ENCODE measurements around the gene SNAP47. TPM values are rescaled to one million over a fixed set of nuclear protein-coding genes. Genes with fewer than 3 reads are reported as not detected.
"Not testable (repeated sequence)": the region's sequence is repeated elsewhere in the genome, so short reads cannot be mapped to it uniquely, and the experiment has no call there.

Gene SNAP47, protein sequence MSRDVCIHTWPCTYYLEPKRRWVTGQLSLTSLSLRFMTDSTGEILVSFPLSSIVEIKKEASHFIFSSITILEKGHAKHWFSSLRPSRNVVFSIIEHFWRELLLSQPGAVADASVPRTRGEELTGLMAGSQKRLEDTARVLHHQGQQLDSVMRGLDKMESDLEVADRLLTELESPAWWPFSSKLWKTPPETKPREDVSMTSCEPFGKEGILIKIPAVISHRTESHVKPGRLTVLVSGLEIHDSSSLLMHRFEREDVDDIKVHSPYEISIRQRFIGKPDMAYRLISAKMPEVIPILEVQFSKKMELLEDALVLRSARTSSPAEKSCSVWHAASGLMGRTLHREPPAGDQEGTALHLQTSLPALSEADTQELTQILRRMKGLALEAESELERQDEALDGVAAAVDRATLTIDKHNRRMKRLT
- total RNA-seq = 10 to 100 TPM; 24.1 to 49.0 (median 38.4) TPM

DNA sequence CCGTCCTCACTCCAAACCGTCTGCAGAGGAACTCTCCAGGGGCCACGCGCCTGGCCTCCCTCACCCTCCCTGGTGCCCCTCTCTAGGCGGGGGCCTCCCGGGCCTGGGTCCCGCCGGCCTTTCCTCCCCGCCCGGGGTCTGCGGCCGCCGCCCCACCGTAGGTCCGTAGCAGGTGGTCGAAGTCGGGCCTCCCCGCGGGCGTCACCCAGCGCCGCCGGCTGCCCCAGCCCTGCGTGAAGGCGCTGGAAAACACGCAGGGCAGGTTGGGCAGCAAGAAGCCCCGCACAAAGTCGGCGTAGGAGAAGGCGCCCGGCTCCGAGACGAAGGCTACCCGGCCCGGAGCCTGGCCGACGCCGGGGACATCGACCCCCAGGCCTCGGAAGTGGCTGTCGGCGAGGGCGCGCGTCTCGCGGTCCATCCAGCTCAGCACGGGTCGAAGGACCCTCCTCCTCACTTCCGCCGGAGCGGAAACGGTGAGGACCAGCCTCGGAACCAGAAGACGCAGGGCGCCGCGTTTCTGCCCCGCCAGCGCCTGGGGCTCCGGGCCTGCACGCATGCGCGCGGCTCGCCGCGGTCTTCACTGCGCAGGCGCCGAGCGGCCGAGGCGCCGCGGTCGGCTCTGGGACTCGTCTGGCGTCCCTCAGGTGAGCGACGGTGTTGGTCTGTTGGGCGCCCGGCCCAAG is at the start of gene SNAP47, which contains the start of gene JMJD4:
TSS of gene SNAP47 (plus strand) at position 580 of the 683 bp plus-strand sequence. CDS start 12,302 bp downstream, outside the sequence.
TSS of gene JMJD4 (minus strand) at position 447 of the 683 bp plus-strand sequence. CDS start at position 418, 29 bp downstream.
- H3K36me3 ChIP-seq = no peaks in the 10 kb centered on the region
- peak within 1 kb of the TSS; percentile 85 to 88 (median 86) for H3K4me3 ChIP-seq
- H3K27me3 ChIP-seq = no peaks in the 10 kb centered on the region
- H3K27ac ChIP-seq = peak within 1 kb of the TSS; percentile 85 to 92 (median 90)
- intact Hi-C loops (cut with DNase I; ENCODE audit: low total_unique reads) (no loop called here), in situ Hi-C loops (cut with MboI; ENCODE audit: low pct_ligation_motif_present in 1 of 4, low pct_unique_long_range_greater_than_20kb in 1 of 4, low sequenced_read_pairs in 3 of 4) (no loop called here)
- no peaks in the 10 kb centered on the region for H3K9me3 ChIP-seq
- 1% methylated on average over 50 of the region's 83 CpGs; no CpG with 5 or more reads in 1 of the 2 donors for WGBS, 2 donors (ENCODE audit: low coverage in 1 of 2)
- DNase-seq = peak; percentile 93
- peaks cover 10 to 26% (median 20%) of the 10 kb centered on the region in 4 donors for H3K4me1 ChIP-seq
- TF ChIP-seq POLR2A (IDR thresholded peaks at IDR 0.05) = peak; percentile 86
- peak; percentile 90 to 95 (median 93) for TF ChIP-seq POLR2AphosphoS5 (IDR thresholded peaks at IDR 0.05)
- TF ChIP-seq, protein P1, sequence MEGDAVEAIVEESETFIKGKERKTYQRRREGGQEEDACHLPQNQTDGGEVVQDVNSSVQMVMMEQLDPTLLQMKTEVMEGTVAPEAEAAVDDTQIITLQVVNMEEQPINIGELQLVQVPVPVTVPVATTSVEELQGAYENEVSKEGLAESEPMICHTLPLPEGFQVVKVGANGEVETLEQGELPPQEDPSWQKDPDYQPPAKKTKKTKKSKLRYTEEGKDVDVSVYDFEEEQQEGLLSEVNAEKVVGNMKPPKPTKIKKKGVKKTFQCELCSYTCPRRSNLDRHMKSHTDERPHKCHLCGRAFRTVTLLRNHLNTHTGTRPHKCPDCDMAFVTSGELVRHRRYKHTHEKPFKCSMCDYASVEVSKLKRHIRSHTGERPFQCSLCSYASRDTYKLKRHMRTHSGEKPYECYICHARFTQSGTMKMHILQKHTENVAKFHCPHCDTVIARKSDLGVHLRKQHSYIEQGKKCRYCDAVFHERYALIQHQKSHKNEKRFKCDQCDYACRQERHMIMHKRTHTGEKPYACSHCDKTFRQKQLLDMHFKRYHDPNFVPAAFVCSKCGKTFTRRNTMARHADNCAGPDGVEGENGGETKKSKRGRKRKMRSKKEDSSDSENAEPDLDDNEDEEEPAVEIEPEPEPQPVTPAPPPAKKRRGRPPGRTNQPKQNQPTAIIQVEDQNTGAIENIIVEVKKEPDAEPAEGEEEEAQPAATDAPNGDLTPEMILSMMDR (IDR thresholded peaks at IDR 0.05) = no peak
- no peak for TF ChIP-seq EP300 (IDR thresholded peaks at IDR 0.05; ENCODE audit: low read depth)

DNA sequence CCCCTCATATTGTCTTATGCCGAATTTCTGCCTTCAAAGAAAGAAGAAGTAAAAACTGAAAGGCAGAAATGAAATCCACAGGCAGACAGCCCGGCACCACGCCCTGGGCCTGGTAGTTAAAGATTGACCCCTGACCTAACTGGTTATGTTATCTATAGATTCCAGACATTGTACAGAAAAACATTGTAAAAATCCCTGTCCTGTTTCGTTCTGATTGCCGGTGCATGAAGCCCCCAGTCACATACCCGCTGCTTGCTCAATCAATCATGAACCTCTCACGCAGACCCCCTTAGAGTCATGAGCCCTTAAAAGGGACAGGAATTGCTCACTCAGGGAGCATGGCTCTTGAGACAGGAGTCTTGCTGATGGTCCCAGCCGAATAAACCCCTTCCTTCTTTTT is 49.4 kb upstream of the SNAP47 start:
- H3K36me3 ChIP-seq = no peaks in the 10 kb centered on the region
- no peaks in the 10 kb centered on the region for H3K27me3 ChIP-seq
- in situ Hi-C loops (cut with MboI; ENCODE audit: low pct_ligation_motif_present in 1 of 4, low pct_unique_long_range_greater_than_20kb in 1 of 4, low sequenced_read_pairs in 3 of 4) = no loop called here
- H3K4me3 ChIP-seq = no peak overlapping the region
- TF ChIP-seq EP300 (IDR thresholded peaks at IDR 0.05; ENCODE audit: low read depth) (no peak), POLR2AphosphoS5 (IDR thresholded peaks at IDR 0.05) (no peak), POLR2A (IDR thresholded peaks at IDR 0.05) (no peak)
- TF ChIP-seq, protein P1 (IDR thresholded peaks at IDR 0.05) = no peak
- WGBS, 2 donors (ENCODE audit: low coverage in 1 of 2) = 58 to 75% methylated on average over 4 to 8 of the region's 8 CpGs
- H3K4me1 ChIP-seq = no peaks in the 10 kb centered on the region
- intact Hi-C loops (cut with DNase I; ENCODE audit: low total_unique reads) = no loop called here
- H3K27ac ChIP-seq = no peak overlapping the region
- no peak for DNase-seq
- H3K9me3 ChIP-seq = peaks cover 19 to 47% of the 10 kb centered on the region in 2 donors

DNA sequence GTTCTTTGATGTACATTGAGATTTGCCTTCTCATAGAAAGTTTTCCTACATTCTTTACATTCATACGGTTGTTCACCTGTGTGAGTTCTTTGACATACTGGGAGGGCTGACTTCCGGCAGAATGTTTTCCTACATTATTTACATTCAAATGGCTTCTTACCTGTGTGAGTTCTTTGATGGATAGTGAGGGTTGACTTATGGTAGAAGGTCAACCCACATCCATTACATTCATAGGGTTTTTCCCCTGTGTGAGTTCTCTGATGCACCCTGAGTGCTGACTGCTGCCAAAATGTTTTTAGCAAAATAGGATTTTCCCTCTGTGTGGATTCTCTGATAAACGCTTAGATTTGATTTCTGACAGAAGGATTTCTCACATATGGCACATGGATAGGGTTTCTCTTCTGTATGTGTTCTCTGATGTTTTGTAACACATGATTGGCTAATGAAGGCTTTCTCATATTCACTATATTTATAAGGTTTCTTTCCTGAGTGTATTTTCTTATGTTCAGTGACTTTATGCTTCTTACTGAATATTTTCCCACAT is 37.8 kb upstream of the SNAP47 start:
- DNase-seq = no peak
- H3K27me3 ChIP-seq = no peaks in the 10 kb centered on the region
- H3K4me1 ChIP-seq = no peaks in the 10 kb centered on the region
- in situ Hi-C loops (cut with MboI; ENCODE audit: low pct_ligation_motif_present in 1 of 4, low pct_unique_long_range_greater_than_20kb in 1 of 4, low sequenced_read_pairs in 3 of 4) = no loop called here
- 88 to 93% methylated on average over 2 to 3 of the region's 3 CpGs for WGBS, 2 donors (ENCODE audit: low coverage in 1 of 2)
- H3K4me3 ChIP-seq = no peak overlapping the region
- H3K36me3 ChIP-seq = no peaks in the 10 kb centered on the region
- H3K9me3 ChIP-seq = peaks cover 25 to 31% of the 10 kb centered on the region in 2 donors
- H3K27ac ChIP-seq = no peak overlapping the region
- intact Hi-C loops (cut with DNase I; ENCODE audit: low total_unique reads) = no loop called here
- TF ChIP-seq POLR2A (IDR thresholded peaks at IDR 0.05) (no peak), EP300 (IDR thresholded peaks at IDR 0.05; ENCODE audit: low read depth) (no peak), POLR2AphosphoS5 (IDR thresholded peaks at IDR 0.05) (no peak)
- TF ChIP-seq, protein P1 (IDR thresholded peaks at IDR 0.05) = no peak

DNA sequence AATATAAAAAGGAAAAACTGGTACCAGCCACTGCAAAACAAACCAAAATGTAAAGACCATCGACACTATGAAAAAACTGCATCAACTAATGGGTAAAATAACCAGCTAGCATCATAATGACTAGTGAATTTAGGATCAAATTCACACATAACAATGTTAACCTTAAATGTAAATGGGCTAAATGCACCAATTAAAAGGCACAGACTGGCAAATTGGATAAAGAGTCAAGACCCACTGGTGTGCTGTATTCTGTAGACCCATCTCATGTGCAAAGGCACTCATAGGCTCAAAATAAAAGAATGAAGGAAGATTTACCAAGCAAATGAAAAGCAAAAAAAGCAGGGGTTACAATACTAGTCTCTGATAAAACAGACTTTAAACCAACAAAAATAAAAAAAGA is 33.6 kb upstream of the SNAP47 start:
- H3K27ac ChIP-seq; in situ Hi-C loops (cut with MboI; ENCODE audit: low pct_ligation_motif_present in 1 of 4, low pct_unique_long_range_greater_than_20kb in 1 of 4, low sequenced_read_pairs in 3 of 4); DNase-seq; H3K27me3 ChIP-seq; H3K4me3 ChIP-seq; H3K4me1 ChIP-seq; intact Hi-C loops (cut with DNase I; ENCODE audit: low total_unique reads); H3K36me3 ChIP-seq: not testable (repeated sequence)
- 87 to 100% methylated on average over 1 of the region's 1 CpG for WGBS, 2 donors (ENCODE audit: low coverage in 1 of 2)
- H3K9me3 ChIP-seq = peaks cover 26 to 37% of the 10 kb centered on the region in 2 donors
